IMR-90 (cell line): Measurements from ENCODE around the gene THRB. TPM values are rescaled to one million over a fixed set of nuclear protein-coding genes. Genes with fewer than 3 reads are reported as not detected.

Source experiments
- ATAC-seq: fragments of 200-7000 bp; cut with Tn5 transposase; 2 replicates; pipeline ENCODE4 v1.9.1; 2020; ENCODE audit warnings: low read depth, mild to moderate bottlenecking, moderate library complexity
- BruUV-seq: library from RNA; stranded (reverse); fragments of 400-500 nt; replicated peaks from 2 replicates; lab custom pipeline; 2021; lab: Mats Ljungman, UMichigan
- CTCF ChIA-PET: fragments of 300-600 bp; formaldehyde crosslinking; extraction: SDS; loops from one replicate; lab custom pipeline; 2021; ENCODE audit warnings: antibody characterized with exemption; lab: Yijun Ruan, JAX
- POLR2A ChIA-PET: fragments of 300-600 bp; sonication (Branson Sonifier 250); formaldehyde crosslinking; loops from one replicate; lab custom pipeline; 2022; ENCODE audit warnings: antibody characterized with exemption; ENCODE audit not compliant: unreplicated experiment; lab: Charles Lee
- DNase-seq: peaks from one replicate; pipeline ENCODE4 v3.0.0; 2013
- H2AFZ ChIP-seq: replicated peaks from 2 replicates; pipeline ENCODE3; 2013; ENCODE audit warnings: low read length, mild to moderate bottlenecking; ENCODE audit not compliant: poor library complexity
- H2AK5ac ChIP-seq: 2 replicates; pipeline ENCODE4 v1.6.1; 2013; ENCODE audit warnings: low read depth, low read length, inconsistent platforms
- H2AK9ac ChIP-seq: replicated peaks from 2 replicates; pipeline ENCODE3; 2013; ENCODE audit warnings: mild to moderate bottlenecking, low read depth, low read length, moderate library complexity; ENCODE audit not compliant: poor library complexity
- H2BK120ac ChIP-seq: 2 replicates; pipeline ENCODE4 v1.6.1; 2013; ENCODE audit warnings: low read depth, low read length, inconsistent platforms
- H2BK15ac ChIP-seq: 3 replicates; pipeline ENCODE4 v1.6.1; 2013; ENCODE audit warnings: low read depth, low read length, inconsistent platforms
- H2BK20ac ChIP-seq: 2 replicates; pipeline ENCODE4 v1.6.1; 2013; ENCODE audit warnings: low read depth, mild to moderate bottlenecking, inconsistent platforms, low read length, moderate library complexity
- H2BK5ac ChIP-seq: 2 replicates; pipeline ENCODE4 v1.6.1; 2013; ENCODE audit warnings: mild to moderate bottlenecking, low read depth, low read length, inconsistent platforms; ENCODE audit not compliant: poor library complexity, severe bottlenecking
- H3K14ac ChIP-seq: replicated peaks from 2 replicates; pipeline ENCODE4 v1.6.1; 2013; ENCODE audit warnings: low read depth, low read length, inconsistent platforms
- H3K18ac ChIP-seq: 2 replicates; pipeline ENCODE4 v1.6.1; 2013; ENCODE audit warnings: low read depth, low read length, control low read depth
- H3K23ac ChIP-seq: 2 replicates; pipeline ENCODE4 v1.6.1; 2013; ENCODE audit warnings: low read depth, low read length, inconsistent platforms
- H3K27ac ChIP-seq: 2 replicates; pipeline ENCODE4 v1.5.1; 2013; ENCODE audit warnings: mild to moderate bottlenecking, control low read depth, low read length; ENCODE audit not compliant: insufficient read depth
- H3K27me3 ChIP-seq: 2 replicates; pipeline ENCODE4 v1.6.1; 2013; ENCODE audit warnings: low read length; ENCODE audit not compliant: control insufficient read depth, insufficient read depth
- H3K36me3 ChIP-seq: 2 replicates; pipeline ENCODE4 v1.6.1; 2013; ENCODE audit warnings: low read length, mixed read lengths; ENCODE audit not compliant: control insufficient read depth, insufficient read depth
- H3K4ac ChIP-seq: 2 replicates; pipeline ENCODE4 v1.6.1; 2013; ENCODE audit warnings: low read depth, low read length, inconsistent platforms
- H3K4me1 ChIP-seq: 2 replicates; pipeline ENCODE4 v1.6.1; 2013; ENCODE audit warnings: low read length, mixed read lengths; ENCODE audit not compliant: control insufficient read depth, insufficient read depth
- H3K4me2 ChIP-seq: 2 replicates; pipeline ENCODE4 v1.6.1; 2013; ENCODE audit warnings: low read depth, mild to moderate bottlenecking, control low read depth, low read length, moderate library complexity
- H3K4me3 ChIP-seq: 2 replicates; pipeline ENCODE4 v1.5.1; 2013; ENCODE audit warnings: low read depth, mild to moderate bottlenecking, control low read depth, low read length, moderate library complexity; ENCODE audit not compliant: insufficient read depth
- H3K56ac ChIP-seq: 2 replicates; pipeline ENCODE4 v1.6.1; 2013; ENCODE audit warnings: low read length, inconsistent platforms; ENCODE audit not compliant: insufficient read depth; ENCODE audit errors: extremely low read depth
- H3K79me1 ChIP-seq, 2 experiments: 2 replicates each; pipeline ENCODE4 v1.6.1; 2013; ENCODE audit warnings: low read length in 2 of 2, inconsistent platforms in 1 of 2, low read depth in 1 of 2
- H3K9ac ChIP-seq: 2 replicates; pipeline ENCODE4 v1.6.1; 2013; ENCODE audit warnings: low read depth, low read length, control low read depth
- H3K9me1 ChIP-seq: 2 replicates; pipeline ENCODE4 v1.6.1; 2013; ENCODE audit warnings: low read length, inconsistent platforms; ENCODE audit not compliant: insufficient read depth
- H3K9me3 ChIP-seq: 2 replicates; pipeline ENCODE4 v1.6.1; 2013; ENCODE audit warnings: low read length; ENCODE audit not compliant: control insufficient read depth, insufficient read depth
- H4K20me1 ChIP-seq: 2 replicates; pipeline ENCODE4 v1.6.1; 2013; ENCODE audit warnings: low read length, inconsistent platforms; ENCODE audit not compliant: insufficient read depth
- H4K5ac ChIP-seq: 2 replicates; pipeline ENCODE4 v1.6.1; 2013; ENCODE audit warnings: mild to moderate bottlenecking, low read depth, low read length, control low read depth
- H4K8ac ChIP-seq, 2 experiments: 2 replicates each; pipeline ENCODE4 v1.6.1; 2013; ENCODE audit warnings: low read depth in 2 of 2, low read length in 2 of 2, control low read depth in 1 of 2, inconsistent platforms in 1 of 2
- H4K91ac ChIP-seq: 2 replicates; pipeline ENCODE4 v1.6.1; 2013; ENCODE audit warnings: low read depth, low read length, inconsistent platforms; ENCODE audit not compliant: insufficient read depth
- BHLHE40 ChIP-seq: fragments of 150-350 bp; IDR thresholded peaks from 2 replicates; pipeline ENCODE4 v1.6.1; 2016; ENCODE audit warnings: mild to moderate bottlenecking, low read depth, low read length
- CTCF ChIP-seq: conservative IDR thresholded peaks from 2 replicates; pipeline ENCODE4 v1.5.1; 2012; ENCODE audit warnings: mild to moderate bottlenecking, low read depth, low read length, improper control_type of control experiment
- FOS ChIP-seq: fragments of 150-350 bp; IDR thresholded peaks from 2 replicates; pipeline ENCODE4 v1.6.1; 2016; ENCODE audit warnings: low read depth, low read length
- MAFK ChIP-seq: IDR thresholded peaks from 2 replicates; pipeline ENCODE4 v1.6.1; 2012; ENCODE audit warnings: low read depth, low read length, improper control_type of control experiment
- MXI1 ChIP-seq: IDR thresholded peaks from 2 replicates; pipeline ENCODE4 v1.6.1; 2012; ENCODE audit warnings: low read depth, mild to moderate bottlenecking, low read length, moderate library complexity, borderline replicate concordance
- NFE2L2 ChIP-seq: fragments of 150-350 bp; IDR thresholded peaks from 2 replicates; pipeline ENCODE4 v1.6.1; 2016; ENCODE audit warnings: low read depth, mild to moderate bottlenecking, low read length
- RAD21 ChIP-seq: IDR thresholded peaks from 2 replicates; pipeline ENCODE4 v1.6.1; 2012; ENCODE audit warnings: low read length, improper control_type of control experiment
- RCOR1 ChIP-seq: IDR thresholded peaks from 2 replicates; pipeline ENCODE4 v1.6.1; 2012; ENCODE audit warnings: mild to moderate bottlenecking, low read length, improper control_type of control experiment; ENCODE audit not compliant: insufficient replicate concordance
- RFX5 ChIP-seq: IDR thresholded peaks from 2 replicates; pipeline ENCODE4 v1.8.0; 2012; ENCODE audit warnings: low read depth, mild to moderate bottlenecking, low read length, moderate library complexity
- SMC3 ChIP-seq: fragments of 150-350 bp; IDR thresholded peaks from 2 replicates; pipeline ENCODE4 v1.6.1; 2016; ENCODE audit warnings: low read depth, mild to moderate bottlenecking, antibody characterized with exemption, low read length, moderate library complexity
- WGBS, 2 experiments: methylation state at CpG; one replicate each; pipeline versions ENCODE4 v1.1.5 to v1.1.7; 2013; ENCODE audit warnings: missing lambda C conversion rate in 2 of 2; ENCODE audit not compliant: insufficient read length in 1 of 2; ENCODE audit errors: extremely low coverage in 2 of 2; 5-methylcytosine and 5-hydroxymethylcytosine counted together
- dilution Hi-C: fragments of 300-500 bp; cut with HindIII; formaldehyde crosslinking; loops from one replicate; pipeline ENCODE4 v1.14.3; 2018; ENCODE audit warnings: low sequenced_read_pairs; ENCODE audit not compliant: unreplicated experiment
- in situ Hi-C: fragments of 300-500 bp; cut with MboI; formaldehyde crosslinking; loops from 3 replicates; pipeline ENCODE4 v1.14.3; 2019; ENCODE audit warnings: low sequenced_read_pairs, inconsistent platforms, mixed read lengths
- intact Hi-C: fragments of 100-400 bp; cut with micrococcal nuclease; formaldehyde crosslinking; loops from 2 replicates; pipeline ENCODE4 v1.10.0; 2022
- polyA plus RNA-seq, 3 experiments: library from polyadenylated mRNA; depleted of rRNA; stranded (reverse); fragments of >200 nt; gene quantifications; 2 replicates each; pipeline ENCODE4 v1.2.3, GENCODE V29; 2012; ENCODE audit warnings: low replicate concordance in 1 of 3
- total RNA-seq: library from RNA; depleted of rRNA; stranded (reverse); fragments of >200 nt; gene quantifications from 2 replicates; pipeline ENCODE4 v1.2.3, GENCODE V29; 2012
- TF ChIP-seq, protein P1 (sequence below): fragments of 150-350 bp; IDR thresholded peaks from 2 replicates; pipeline ENCODE4 v1.6.1; 2017; ENCODE audit warnings: mild to moderate bottlenecking, antibody characterized with exemption, low read length, low read depth
- TF ChIP-seq, protein P2 (sequence below): fragments of 150-350 bp; IDR thresholded peaks from 2 replicates; pipeline ENCODE4 v1.6.1; 2016; ENCODE audit warnings: low read depth, mild to moderate bottlenecking, low read length, moderate library complexity, borderline replicate concordance

Gene THRB
- total and polyA plus RNA-seq, 2 of the 4 experiments (the other 2 are of a cell fraction) = under 0.01 TPM; not detected in 1

GRCh38 chr3:24393316-24393715 lies 101.3 kb downstream of the THRB start:
- DNase-seq = no peak
- Histone ChIP-seq H2BK15ac (no peak overlapping the region), H4K5ac (no peak overlapping the region), H4K8ac (no peak overlapping the region), H3K23ac (no peak overlapping the region), H4K20me1 (no peaks in the 10 kb centered on the region; the same call in 1 of the 2 replicates), H3K27me3 (no peaks in the 10 kb centered on the region), H3K56ac (no peak overlapping the region), H2AK5ac (no peak overlapping the region), H2BK5ac (no peak overlapping the region), H3K4me2 (no peak overlapping the region), H4K91ac (no peak overlapping the region), H3K18ac (no peak overlapping the region), H3K14ac (no peak overlapping the region), H3K4me1 (no peaks in the 10 kb centered on the region), H2AFZ (no peak overlapping the region), H3K36me3 (no peaks in the 10 kb centered on the region), H2AK9ac (no peak overlapping the region), H3K4me3 (no peak overlapping the region), H3K9me3 (no peaks in the 10 kb centered on the region), H3K9me1 (no peaks in the 10 kb centered on the region), H2BK20ac (no peak overlapping the region), H3K79me1 (no peaks in the 10 kb centered on the region), H3K9ac (no peak overlapping the region), H3K4ac (no peak overlapping the region), H2BK120ac (no peak overlapping the region), H3K27ac (no peak overlapping the region)
- WGBS, 2 experiments = 20% methylated on average over 1 of the region's 3 CpGs; no CpG with 5 or more reads in 1 of the 2 experiments
- CTCF ChIA-PET = interaction anchor here (0.6 kb wide), 1 partner anchor 30 kb away, joined by 3 read pairs; no protein-coding TSS in a partner anchor
- in situ Hi-C loops = no loop called here
- POLR2A ChIA-PET = no interaction called here
- ATAC-seq = no peak
- dilution Hi-C loops = no loop called here
- no TSS peak for BruUV-seq
- intact Hi-C loops = no loop called here
- TF ChIP-seq, protein P1, sequence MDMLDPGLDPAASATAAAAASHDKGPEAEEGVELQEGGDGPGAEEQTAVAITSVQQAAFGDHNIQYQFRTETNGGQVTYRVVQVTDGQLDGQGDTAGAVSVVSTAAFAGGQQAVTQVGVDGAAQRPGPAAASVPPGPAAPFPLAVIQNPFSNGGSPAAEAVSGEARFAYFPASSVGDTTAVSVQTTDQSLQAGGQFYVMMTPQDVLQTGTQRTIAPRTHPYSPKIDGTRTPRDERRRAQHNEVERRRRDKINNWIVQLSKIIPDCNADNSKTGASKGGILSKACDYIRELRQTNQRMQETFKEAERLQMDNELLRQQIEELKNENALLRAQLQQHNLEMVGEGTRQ = no peak
- no peak for TF ChIP-seq CTCF
- no peak for TF ChIP-seq RCOR1
- no peak for TF ChIP-seq MXI1
- TF ChIP-seq, protein P2, sequence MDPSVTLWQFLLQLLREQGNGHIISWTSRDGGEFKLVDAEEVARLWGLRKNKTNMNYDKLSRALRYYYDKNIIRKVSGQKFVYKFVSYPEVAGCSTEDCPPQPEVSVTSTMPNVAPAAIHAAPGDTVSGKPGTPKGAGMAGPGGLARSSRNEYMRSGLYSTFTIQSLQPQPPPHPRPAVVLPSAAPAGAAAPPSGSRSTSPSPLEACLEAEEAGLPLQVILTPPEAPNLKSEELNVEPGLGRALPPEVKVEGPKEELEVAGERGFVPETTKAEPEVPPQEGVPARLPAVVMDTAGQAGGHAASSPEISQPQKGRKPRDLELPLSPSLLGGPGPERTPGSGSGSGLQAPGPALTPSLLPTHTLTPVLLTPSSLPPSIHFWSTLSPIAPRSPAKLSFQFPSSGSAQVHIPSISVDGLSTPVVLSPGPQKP = no peak
- no peak for TF ChIP-seq MAFK
- TF ChIP-seq FOS = no peak
- TF ChIP-seq SMC3 = no peak
- TF ChIP-seq RAD21 = no peak
- TF ChIP-seq BHLHE40 = no peak
- TF ChIP-seq NFE2L2 = no peak
- no peak for TF ChIP-seq RFX5
